Kidney (tissue), 14 donors: ENCODE measurements around the gene KANTR. TPM values are rescaled to one million over a fixed set of nuclear protein-coding genes. Genes with fewer than 3 reads are reported as not detected.
"Not testable (repeated sequence)": the region's sequence is repeated elsewhere in the genome, so short reads cannot be mapped to it uniquely, and the experiment has no call there.

Experiments
- DNase-seq, 5 donors: peaks; one replicate each; pipeline ENCODE4 v3.0.0-alpha.2; 2013 to 2020
- FAIRE-seq: peaks from 2 replicates; lab custom pipeline; 2012; peaks lifted over from hg19 to GRCh38; lab: Jason Lieb, UNC
- H3K27ac ChIP-seq, 2 donors: one replicate each; pipeline ENCODE4 v1.7.0; 2013; ENCODE audit warnings: low read depth in 2 of 2, low read length in 2 of 2, inconsistent platforms in 1 of 2
- H3K27me3 ChIP-seq: one replicate; pipeline ENCODE4 v1.7.1; 2013; ENCODE audit warnings: low read length, inconsistent platforms; ENCODE audit not compliant: control insufficient read depth, insufficient read depth
- H3K36me3 ChIP-seq, 3 donors: one replicate each; pipeline versions ENCODE4 v1.7.0 to v1.7.1; 2013; ENCODE audit warnings: low read length in 3 of 3, control low read depth in 1 of 3, inconsistent platforms in 1 of 3; ENCODE audit not compliant: insufficient read depth in 3 of 3, control insufficient read depth in 2 of 3
- H3K4me1 ChIP-seq, 3 donors: one replicate each; pipeline versions ENCODE4 v1.7.0 to v1.7.1; 2013; ENCODE audit warnings: low read length in 3 of 3, inconsistent platforms in 1 of 3, low read depth in 1 of 3; ENCODE audit not compliant: control insufficient read depth in 2 of 3, insufficient read depth in 2 of 3
- H3K4me3 ChIP-seq, 3 donors: one replicate each; pipeline versions ENCODE4 v1.7.0 to v1.8.1; 2013; ENCODE audit warnings: low read length in 3 of 3, control low read depth in 1 of 3, inconsistent platforms in 1 of 3
- H3K9ac ChIP-seq, 3 donors: one replicate each; pipeline versions ENCODE4 v1.7.0 to v1.7.1; 2013; ENCODE audit warnings: low read length in 3 of 3, control low read depth in 1 of 3, inconsistent platforms in 1 of 3
- H3K9me3 ChIP-seq, 3 donors: one replicate each; pipeline versions ENCODE4 v1.7.0 to v1.7.1; 2013; ENCODE audit warnings: low read length in 3 of 3, control low read depth in 1 of 3, inconsistent platforms in 1 of 3; ENCODE audit not compliant: control insufficient read depth in 2 of 3, insufficient read depth in 1 of 3
- CTCF ChIP-seq: IDR thresholded peaks from 3 replicates; pipeline ENCODE4 v1.5.1; 2012; ENCODE audit warnings: mild to moderate bottlenecking, moderate library complexity, borderline replicate concordance; ENCODE audit not compliant: insufficient read depth; ENCODE audit errors: extremely low read depth
- intact Hi-C: fragments of 100-400 bp; cut with DNase I; formaldehyde crosslinking; loops from one replicate; pipeline ENCODE4 v1.11.1; 2022
- polyA plus RNA-seq: library from polyadenylated mRNA; stranded (reverse); fragments of 350-450 nt; fragmentation: Illumina TruSeq; extraction: RNeasy Lipid Tissue Mini Kit (QIAGEN cat#74804); gene quantifications from one replicate; pipeline ENCODE4 v1.2.3, GENCODE V29; 2014; ENCODE audit warnings: low read depth, low replicate concordance; ENCODE audit not compliant: insufficient read depth
- total RNA-seq: library from RNA; stranded (reverse); fragmentation: NEBNext Ultra II Directional; extraction: Animal tissue kit (Norgen Biotek cat#: 25700); gene quantifications from one replicate; pipeline ENCODE4 v1.2.1, GENCODE V29; 2021
- donor health status: control.
- donor health status: control.
- donor health status: control.
- donor health status: control.
- donor health status: control.
- donor health status: DM: yes; HTN: yes; CAD: no.
- donor health status: Normal renal cell carcinoma (clear cell type).

The KANTR gene
- total and polyA plus RNA-seq, 2 donors from 2014 or later = 3.7 to 11.5 TPM

DNA sequence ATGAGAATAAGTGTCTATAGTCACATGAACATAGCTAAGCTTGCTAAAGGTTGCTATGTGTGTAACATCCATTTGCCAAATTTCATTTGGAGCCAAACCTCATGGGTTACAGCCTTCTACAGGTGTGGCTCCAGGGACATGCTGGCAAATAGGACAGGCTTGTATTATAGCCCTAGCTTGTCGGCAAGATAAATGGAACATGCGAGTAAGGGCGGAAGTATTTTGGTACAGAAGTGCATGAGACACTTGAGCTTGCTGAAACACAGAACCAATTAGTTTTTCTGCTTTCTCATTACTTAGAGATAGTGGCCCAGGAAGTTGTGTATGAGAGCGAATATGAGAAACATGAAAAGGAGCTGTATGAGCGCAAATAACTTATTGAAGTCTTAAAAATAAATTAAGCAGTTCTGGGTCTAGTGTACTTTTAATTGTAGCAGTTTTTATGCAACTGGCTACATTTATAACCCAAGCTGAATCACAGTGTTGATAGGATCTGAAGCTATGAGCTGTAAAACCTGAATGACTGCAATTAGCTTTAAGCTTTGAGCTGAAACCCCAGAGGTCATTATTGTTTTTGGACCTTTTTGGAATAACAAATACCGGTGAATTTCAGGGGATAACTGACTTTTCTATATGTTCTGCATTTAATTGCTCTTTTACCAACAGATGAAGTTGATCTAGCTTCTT is 66.5 kb downstream of the KANTR start:
- DNase-seq (peak in 2 of 5 donors; percentile 7 to 19), FAIRE-seq (no peak)
- H3K27ac ChIP-seq = no peak overlapping the region
- H3K4me1 ChIP-seq = no peaks in the 10 kb centered on the region
- intact Hi-C loops = no loop called here
- H3K27me3 ChIP-seq = peaks cover 4% of the 10 kb centered on the region
- no peaks in the 10 kb centered on the region for H3K9me3 ChIP-seq
- H3K4me3 ChIP-seq = no peak overlapping the region
- no peak overlapping the region for H3K9ac ChIP-seq
- no peak for TF ChIP-seq CTCF
- H3K36me3 ChIP-seq = no peaks in the 10 kb centered on the region

- Histone ChIP-seq H3K27me3 (peaks cover 4% of the 10 kb centered on the region), H3K4me1 (no peaks in the 10 kb centered on the region), H3K27ac (no peak overlapping the region), H3K9ac (no peak overlapping the region), H3K4me3 (no peak overlapping the region), H3K36me3 (no peaks in the 10 kb centered on the region), H3K9me3 (no peaks in the 10 kb centered on the region)
- DNase-seq (no peak), FAIRE-seq (no peak)
- TF ChIP-seq CTCF = no peak
- intact Hi-C loops = no loop called here
Observed at GRCh38 chrX:53163436-53163835, 69.5 kb downstream of the KANTR start.

GRCh38 chrX:53164566-53164965 is 70.6 kb downstream of the KANTR start:
- H3K36me3 ChIP-seq, H3K9ac ChIP-seq, H3K4me3 ChIP-seq, DNase-seq, H3K27me3 ChIP-seq, intact Hi-C loops, FAIRE-seq, H3K4me1 ChIP-seq, H3K27ac ChIP-seq, H3K9me3 ChIP-seq: not testable (repeated sequence)

DNA sequence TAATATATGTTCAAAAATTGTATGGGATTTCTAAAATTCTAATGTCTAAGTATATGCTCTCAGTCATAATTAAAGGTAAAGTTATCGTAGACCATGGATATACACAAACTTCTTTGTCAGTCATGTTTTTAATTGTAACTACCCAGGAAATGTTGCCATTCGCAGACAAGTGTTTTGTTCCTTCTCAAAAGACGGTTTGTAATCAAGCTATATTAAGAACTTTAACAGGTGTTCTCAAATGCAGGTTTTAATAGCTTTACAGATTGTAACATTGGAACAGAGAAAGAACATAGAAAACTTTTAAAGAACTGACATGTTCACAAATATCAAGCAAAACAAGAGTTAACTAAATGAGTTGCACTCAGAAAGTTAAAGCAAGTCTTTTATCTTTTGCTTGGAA is 72.2 kb downstream of the KANTR start:
- TF ChIP-seq CTCF = no peak
- H3K4me3 ChIP-seq = no peak overlapping the region
- H3K9ac ChIP-seq = no peak overlapping the region
- no peaks in the 10 kb centered on the region for H3K4me1 ChIP-seq
- peaks cover 0 to 1% (median 0%) of the 10 kb centered on the region in 3 donors for H3K9me3 ChIP-seq
- H3K27me3 ChIP-seq = peaks cover 4% of the 10 kb centered on the region
- intact Hi-C loops = no loop called here
- no peak for DNase-seq
- H3K27ac ChIP-seq = no peak overlapping the region
- peak; percentile 15 for FAIRE-seq
- no peaks in the 10 kb centered on the region for H3K36me3 ChIP-seq
